HG03575 (cell line): ENCODE measurements around the gene PATL1.
"Not testable (repeated sequence)": the region's sequence is repeated elsewhere in the genome, so short reads cannot be mapped to it uniquely, and the experiment has no call there.

Experiments used
- ATAC-seq: cut with Tn5 transposase; IDR thresholded peaks from one replicate; pipeline ENCODE4 v1.9.1; 2021; ENCODE audit not compliant: unreplicated experiment, insufficient number of reproducible peaks, low FRiP score; ENCODE audit errors: extremely low read depth

PATL1 gene

GRCh38 chr11:59678118-59678812 is 9.4 kb upstream of the PATL1 start:
- ATAC-seq: no peak

GRCh38 chr11:59676205-59676604 is 7.4 kb upstream of the PATL1 start:
- ATAC-seq: no peak

- ATAC-seq: no peak
Measured at GRCh38 chr11:59674291-59674690, 5.5 kb upstream of the PATL1 start.

- no peak for ATAC-seq
Measured at GRCh38 chr11:59673291-59673690, 4.5 kb upstream of the PATL1 start.

GRCh38 chr11:59671471-59671870 is 2.6 kb upstream of the PATL1 start:
- ATAC-seq: no peak

GRCh38 chr11:59669611-59670009 is 773 bp upstream of the PATL1 start:
- ATAC-seq: no peak

- ATAC-seq: no peak
Measured at GRCh38 chr11:59668188-59668949, 468 bp downstream of the PATL1 start.

GRCh38 chr11:59667812-59668187 is 1.0 kb downstream of the PATL1 start:
- ATAC-seq: no peak

GRCh38 chr11:59666969-59667368 is 1.9 kb downstream of the PATL1 start:
- no peak for ATAC-seq

- no peak for ATAC-seq
Measured at GRCh38 chr11:59660621-59661020, 8.2 kb downstream of the PATL1 start.

GRCh38 chr11:59659981-59660380 is 8.9 kb downstream of the PATL1 start:
- no peak for ATAC-seq

GRCh38 chr11:59658036-59658435 is 10.8 kb downstream of the PATL1 start:
- ATAC-seq: no peak

- ATAC-seq: no peak
Measured at GRCh38 chr11:59654893-59655292, 13.9 kb downstream of the PATL1 start.

GRCh38 chr11:59647245-59647980 is 21.4 kb downstream of the PATL1 start:
- ATAC-seq: no peak

- no peak for ATAC-seq
Measured at GRCh38 chr11:59644528-59644927, 24.3 kb downstream of the PATL1 start.

GRCh38 chr11:59643390-59643789 is 25.4 kb downstream of the PATL1 start:
- no peak for ATAC-seq

GRCh38 chr11:59641156-59641555 is 27.7 kb downstream of the PATL1 start:
- no peak for ATAC-seq

- no peak for ATAC-seq
Measured at GRCh38 chr11:59630493-59630892, 38.3 kb downstream of the PATL1 start.

- ATAC-seq: no peak
Measured at GRCh38 chr11:59629996-59630395, 38.8 kb downstream of the PATL1 start.

GRCh38 chr11:59626969-59627368 is 41.9 kb downstream of the PATL1 start:
- ATAC-seq: not testable (repeated sequence)
